Hypothalamus (tissue), 51 donors: ENCODE results near the gene PTGR3.

Source experiments
- DNase-seq, 51 donors: peaks; one replicate each; lab custom pipeline; 2025; lab: John Stamatoyannopoulos, UW

The PTGR3 gene

GRCh38 chr18:75209129-75209950 lies at the start of gene PTGR3:
TSS of gene PTGR3 (minus strand) at chr18:75209139. CDS start at chr18:75209058, 81 bp downstream.
- DNase-seq = peak; percentile 43 to 94 (median 81)

DNA sequence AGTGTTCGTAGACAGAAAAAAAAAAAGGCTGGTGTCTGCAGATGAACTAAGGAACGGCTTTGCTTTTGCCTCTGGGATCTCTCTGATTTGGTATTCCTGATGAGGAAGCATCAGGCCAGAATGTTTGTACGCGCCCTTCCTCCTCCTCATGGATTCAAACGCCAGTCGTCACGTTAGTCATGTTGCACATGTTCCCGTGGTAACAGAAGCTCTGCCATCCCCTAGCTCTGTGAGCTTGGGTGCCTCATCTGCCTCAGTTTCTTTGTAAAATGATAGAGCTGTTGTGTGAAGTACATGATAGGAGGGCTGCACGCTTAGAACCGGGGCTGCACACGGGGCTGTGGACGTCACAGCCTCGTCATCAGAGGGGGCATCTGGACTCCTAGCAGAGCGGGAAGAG lies 48.7 kb upstream of the PTGR3 start:
- peak in 2 of 51 donors; percentile 22 to 24 for DNase-seq

DNA sequence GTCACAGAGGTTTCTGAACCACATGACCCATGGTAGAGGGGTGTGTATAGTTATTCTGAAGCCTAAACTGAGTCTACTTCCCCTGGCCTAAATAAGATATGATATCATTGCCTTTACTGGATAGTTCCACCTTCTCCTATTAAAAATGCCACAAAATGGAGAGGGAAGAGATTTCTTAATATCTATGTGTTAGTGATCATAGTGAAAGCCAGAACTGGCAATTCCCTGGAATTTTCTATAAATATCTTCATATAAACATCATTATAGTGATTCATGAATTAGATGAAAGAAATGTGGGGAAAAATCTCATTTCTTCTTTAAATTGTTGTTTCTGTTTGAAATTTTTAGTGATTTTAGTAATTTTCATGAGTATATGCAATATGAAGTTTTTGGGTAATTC lies 47.4 kb upstream of the PTGR3 start:
- DNase-seq = no peak

DNA sequence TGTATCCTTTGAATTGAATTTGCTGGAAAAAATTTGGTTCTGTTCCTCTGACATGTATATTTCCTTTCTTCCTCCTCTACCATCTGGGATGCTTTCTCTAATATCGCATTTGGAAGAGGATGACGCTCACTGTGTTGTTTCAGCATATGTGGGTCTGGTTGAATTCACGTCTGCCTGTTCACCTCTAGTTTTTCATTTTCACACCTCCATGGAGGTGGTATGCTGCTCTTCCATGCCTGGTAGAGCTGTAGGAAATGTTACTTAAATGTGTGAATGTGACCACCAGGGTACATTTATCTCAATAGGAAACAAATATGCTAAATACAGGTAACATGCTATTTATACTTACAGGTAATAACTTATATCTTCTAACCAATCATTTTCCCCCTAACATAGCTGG lies 46.2 kb upstream of the PTGR3 start:
- no peak for DNase-seq

GRCh38 chr18:75253784-75254183 lies 44.8 kb upstream of the PTGR3 start:
- DNase-seq = no peak

- no peak for DNase-seq
Measured at GRCh38 chr18:75253043-75253442, 44.1 kb upstream of the PTGR3 start.

GRCh38 chr18:75252136-75252535 lies 43.2 kb upstream of the PTGR3 start:
- no peak for DNase-seq

DNA sequence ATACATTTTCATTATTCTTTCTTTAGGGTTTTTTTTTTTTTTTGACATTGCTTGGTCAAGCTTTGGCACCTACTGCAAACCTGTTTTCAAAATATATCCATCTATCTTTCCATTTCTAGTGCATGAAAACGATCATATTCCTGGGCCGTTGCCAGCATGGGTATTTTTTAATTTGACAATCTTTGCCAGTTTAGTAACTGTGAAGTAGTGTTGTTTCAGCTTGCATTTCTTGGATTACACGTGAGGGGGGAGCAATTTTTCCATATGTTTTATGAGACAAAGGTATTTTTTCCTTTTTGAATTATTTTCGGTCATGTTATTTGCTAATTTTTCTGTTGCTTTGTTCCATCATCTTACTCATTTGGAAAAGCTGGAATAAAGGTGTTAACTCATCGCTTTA lies 42.5 kb upstream of the PTGR3 start:
- no peak for DNase-seq

DNA sequence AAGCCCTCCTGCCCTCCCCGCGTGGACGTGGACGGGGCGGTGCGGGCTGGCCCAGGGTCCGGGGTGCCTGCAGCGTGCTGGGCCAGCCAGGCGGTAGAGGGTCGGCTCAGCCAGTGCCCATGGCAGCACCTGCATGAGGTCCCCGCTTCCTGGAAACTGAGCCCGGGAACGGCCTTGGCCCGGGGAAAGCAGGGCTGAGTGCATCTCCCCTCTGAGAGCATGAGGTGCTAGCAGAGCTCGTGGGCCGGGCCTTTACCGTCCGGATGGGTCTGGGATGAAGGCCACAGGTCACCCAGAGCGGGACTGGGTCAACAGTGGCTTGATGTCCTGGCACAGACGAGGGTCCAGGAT lies 41.5 kb upstream of the PTGR3 start:
- no peak for DNase-seq

GRCh38 chr18:75249672-75250470 lies 40.9 kb upstream of the PTGR3 start:
- DNase-seq = no peak

DNA sequence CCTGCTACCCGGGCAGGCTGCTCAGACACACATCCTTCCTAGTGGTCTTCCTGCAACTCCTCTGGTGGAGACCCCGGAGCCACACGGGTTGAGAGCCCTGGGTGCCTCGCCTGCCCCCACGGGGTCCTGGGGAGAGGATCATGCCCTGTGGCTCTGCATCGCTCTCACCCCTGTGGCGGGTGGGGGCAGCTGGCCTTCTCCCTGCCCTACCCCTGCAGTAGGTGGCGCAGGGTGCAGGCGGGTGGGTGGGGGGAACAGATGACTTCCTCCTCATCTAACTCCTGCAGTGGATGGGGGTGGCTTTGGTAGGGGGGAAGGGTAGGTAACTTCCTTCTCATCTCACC lies 40.2 kb upstream of the PTGR3 start:
- no peak for DNase-seq

GRCh38 chr18:75248426-75249174 lies 39.7 kb upstream of the PTGR3 start:
- peak in 3 of 51 donors; percentile 8 to 42 (median 10) for DNase-seq

- peak in 1 of 51 donors; percentile 64 for DNase-seq
Measured at GRCh38 chr18:75247611-75248421, 38.9 kb upstream of the PTGR3 start.

DNA sequence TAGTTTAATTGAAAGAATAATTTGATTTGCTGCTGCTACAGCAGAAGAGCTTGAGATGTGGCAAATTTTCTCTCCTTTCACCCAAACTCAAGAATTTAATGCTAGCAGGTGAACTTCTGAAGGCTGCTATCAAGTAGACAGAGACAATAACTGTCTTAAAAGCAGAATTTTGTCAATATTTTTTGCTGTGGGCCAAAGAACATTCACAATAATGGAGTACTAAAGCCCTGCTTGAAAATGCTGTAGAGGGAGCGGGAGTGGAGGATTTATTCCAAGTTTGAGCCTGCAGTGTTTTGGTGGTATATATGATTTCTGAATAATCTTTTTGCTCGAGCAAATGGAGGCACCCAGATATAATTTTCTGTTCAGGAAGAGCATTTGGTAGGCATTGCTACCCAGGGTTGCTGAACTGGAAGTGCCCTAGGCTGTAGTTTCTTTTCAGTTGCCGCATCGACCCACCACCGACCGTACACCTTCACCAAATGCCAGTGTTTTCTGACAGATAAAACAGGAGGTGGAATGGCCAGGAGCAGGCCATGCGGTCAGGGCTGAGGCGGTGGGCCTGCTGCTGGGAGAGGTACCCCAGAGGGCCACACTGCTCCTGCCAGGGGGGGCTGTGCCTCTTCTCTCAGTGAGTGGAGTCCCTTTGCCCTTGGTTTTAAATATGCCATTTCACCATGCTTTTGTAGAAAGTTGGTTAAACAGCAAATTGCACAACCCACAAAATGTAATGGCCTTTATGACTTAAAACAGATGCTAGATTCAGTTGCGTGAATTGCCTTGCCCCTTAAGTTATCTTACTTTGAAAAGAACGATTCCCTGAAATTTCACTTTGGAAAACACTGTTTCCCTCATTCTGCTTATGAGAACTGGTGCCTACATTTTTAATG lies 38.0 kb upstream of the PTGR3 start:
- DNase-seq = peak in 5 of 51 donors; percentile 27 to 65 (median 38)

DNA sequence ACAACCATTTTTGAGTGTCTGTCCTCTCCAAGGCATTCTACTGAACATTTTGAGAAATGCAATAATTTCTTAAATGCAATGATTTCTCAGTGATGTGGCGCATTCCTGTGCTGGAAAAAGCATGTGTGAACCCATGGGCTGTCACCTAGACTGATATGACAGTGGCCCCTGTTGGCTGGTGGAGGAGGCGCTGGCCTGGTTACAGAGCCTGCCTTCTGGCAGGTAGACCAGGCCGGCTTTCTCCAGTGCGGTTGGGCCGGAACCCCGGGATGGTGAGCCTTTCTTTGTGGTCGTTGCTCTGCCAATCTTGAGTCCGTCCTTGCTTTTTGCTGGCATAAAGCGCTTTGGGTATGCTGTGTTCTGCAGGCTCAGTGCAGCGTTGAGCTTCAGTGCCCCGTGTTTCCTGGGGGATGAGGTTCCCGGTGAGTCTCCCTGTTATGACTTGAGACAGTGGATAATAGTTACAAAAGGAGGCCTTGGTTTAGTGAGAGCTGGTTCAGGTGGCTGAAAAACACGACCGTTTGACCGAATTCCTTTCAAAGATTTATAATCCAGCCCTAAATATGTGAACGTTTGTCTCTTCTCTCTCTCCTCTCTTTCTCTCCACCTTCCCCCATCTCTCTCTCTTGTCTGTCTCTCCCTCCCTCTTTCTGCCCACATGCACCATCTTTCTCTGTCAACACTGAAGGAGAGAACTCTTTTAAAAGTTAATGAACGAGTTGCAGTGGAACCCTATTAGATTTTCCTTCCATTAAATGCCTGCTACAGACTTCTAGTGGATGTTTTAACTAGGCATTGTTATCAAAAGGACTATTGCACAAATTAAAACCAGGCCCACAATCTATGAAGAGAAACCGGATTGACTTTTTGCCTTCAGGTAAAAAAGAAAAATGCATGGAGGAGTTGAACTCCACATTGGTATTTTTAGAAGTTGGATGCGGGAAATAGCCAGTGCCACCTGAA lies 35.7 kb upstream of the PTGR3 start:
- DNase-seq = peak in 4 of 51 donors; percentile 24 to 29 (median 26)

DNA sequence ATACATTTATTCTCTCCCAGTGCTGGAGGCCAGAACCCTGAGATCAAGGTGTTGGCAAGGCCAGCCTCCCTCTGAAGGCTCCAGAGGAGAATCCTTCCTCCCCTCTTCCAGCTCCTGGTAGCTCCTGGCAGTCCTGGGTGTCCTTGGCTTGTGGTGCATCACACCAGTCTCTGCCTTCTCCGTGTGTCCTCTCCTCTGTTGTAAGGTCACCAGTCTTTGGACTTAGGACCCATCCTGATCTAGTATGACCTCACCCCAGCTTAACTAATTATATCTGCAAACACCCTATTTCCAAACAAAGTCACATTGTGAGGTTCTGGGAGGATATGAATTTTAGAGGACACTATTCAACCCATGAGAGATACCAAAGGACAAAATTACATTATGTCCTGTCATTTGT lies 32.8 kb upstream of the PTGR3 start:
- no peak for DNase-seq

GRCh38 chr18:75240433-75240832 lies 31.5 kb upstream of the PTGR3 start:
- no peak for DNase-seq

DNA sequence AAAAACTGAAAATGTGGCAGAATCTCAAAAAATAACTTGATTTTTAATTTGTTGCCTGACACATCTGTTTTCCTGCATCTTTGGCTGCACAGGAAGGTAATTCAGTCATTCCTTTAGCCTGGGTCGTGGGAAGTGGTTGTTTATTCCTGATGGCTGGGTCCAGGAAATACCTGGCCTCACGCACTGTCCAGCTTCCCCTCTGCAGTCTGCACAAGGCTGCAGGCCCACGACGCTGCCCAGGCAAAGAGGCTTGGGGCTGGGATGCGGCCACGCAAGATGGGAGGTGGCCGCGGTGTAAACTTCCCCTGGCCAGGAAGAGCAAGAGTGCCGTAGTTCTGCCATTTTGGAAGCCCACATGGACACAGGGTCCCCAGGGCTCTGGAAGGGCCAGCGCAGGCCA lies 29.8 kb upstream of the PTGR3 start:
- no peak for DNase-seq
